Measurements from ENCODE around the gene PKM.

PKM gene

GRCh38 chr15:72155635-72156616 lies 75.1 kb downstream of the PKM start:
- FAIRE-seq: peak; percentile 95
- no peak for TF ChIP-seq TAF1 (IDR thresholded peaks at IDR 0.05; ENCODE audit: low read depth, low read length)
- 0 out of 2 replicates have a peak, but pooled peaks have one; percentile 48 for TF ChIP-seq SPI1 (IDR thresholded peaks at IDR 0.05; ENCODE audit: low read depth, low read length)

DNA sequence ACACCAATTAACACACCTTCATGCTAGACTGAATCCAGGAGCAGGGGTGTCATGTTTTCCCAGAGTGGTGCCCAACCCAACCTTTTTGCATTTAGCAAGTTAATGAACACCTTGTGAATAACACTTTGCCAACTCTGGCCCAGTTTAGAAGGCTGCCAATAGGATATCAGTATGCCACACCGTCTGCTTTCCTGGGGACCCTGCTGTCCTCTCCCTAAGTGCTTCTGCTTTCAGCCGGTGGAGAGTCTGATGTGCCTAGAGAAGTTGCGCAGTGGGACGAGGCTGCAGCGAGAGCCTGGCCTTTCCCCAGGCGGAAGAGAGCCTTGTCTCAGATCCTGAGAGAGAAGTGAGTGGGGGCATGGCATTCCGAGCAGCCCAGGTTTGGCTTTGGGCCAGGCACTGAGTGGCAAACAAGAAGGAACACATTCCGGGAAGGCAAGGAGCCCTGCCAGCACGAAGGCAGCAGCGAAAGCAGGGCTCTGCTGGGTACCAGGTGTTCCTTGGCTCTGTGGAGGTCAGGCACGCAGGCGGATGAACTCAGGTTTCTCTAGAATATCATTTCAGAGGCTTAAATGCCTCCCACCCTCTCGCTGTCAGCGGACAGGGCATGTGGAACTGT lies 75.9 kb downstream of the PKM start:
- peak; percentile 81 for FAIRE-seq

More at GRCh38 chr15:72155635-72156616, 75.1 kb downstream of the PKM start:
- peak; percentile 58 for DNase-seq (ENCODE audit: insufficient read length, low spot score)

DNA sequence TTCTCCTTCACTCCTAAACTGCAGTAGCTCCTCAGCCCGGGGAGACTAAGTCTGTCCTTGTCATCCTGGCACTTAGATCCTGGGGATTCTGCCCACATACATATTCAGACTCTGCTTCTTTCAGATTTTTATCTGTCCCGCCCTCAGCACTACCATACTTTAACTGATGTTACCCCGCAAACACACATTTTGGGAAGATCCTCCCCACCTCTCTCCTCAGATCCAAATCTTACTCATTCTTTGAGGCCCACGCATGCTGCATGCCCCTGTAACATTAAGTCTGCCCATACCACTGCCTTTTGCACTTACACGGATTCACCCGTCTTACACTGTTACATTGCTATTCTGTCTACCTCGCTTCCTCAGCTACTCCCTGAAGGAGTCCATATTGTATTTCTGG lies 76.7 kb downstream of the PKM start:
- no peak for TF ChIP-seq POLR2A (IDR thresholded peaks at IDR 0.05; ENCODE audit: low read depth, low read length)
- TF ChIP-seq TAF1 (IDR thresholded peaks at IDR 0.05; ENCODE audit: low read depth, low read length): no peak
- TF ChIP-seq SPI1 (IDR thresholded peaks at IDR 0.05; ENCODE audit: low read depth, low read length): no peak
- no peak for TF ChIP-seq POU2F2 (IDR thresholded peaks at IDR 0.05; ENCODE audit: low read depth, low read length)
- no peak for TF ChIP-seq POLR2AphosphoS5 (IDR thresholded peaks at IDR 0.05; ENCODE audit: low read depth, low read length)
- TF ChIP-seq PAX5 (IDR thresholded peaks at IDR 0.05; ENCODE audit: insufficient read depth, low read length, severe bottlenecking): no peak
- no peak for DNase-seq (ENCODE audit: insufficient read length, low spot score)

More for the DNA sequence above, 75.9 kb downstream of the PKM start:
- TF ChIP-seq SPI1 (IDR thresholded peaks at IDR 0.05; ENCODE audit: low read depth, low read length): no peak
- no peak for TF ChIP-seq POU2F2 (IDR thresholded peaks at IDR 0.05; ENCODE audit: low read depth, low read length)
- no peak for DNase-seq (ENCODE audit: insufficient read length, low spot score)

DNA sequence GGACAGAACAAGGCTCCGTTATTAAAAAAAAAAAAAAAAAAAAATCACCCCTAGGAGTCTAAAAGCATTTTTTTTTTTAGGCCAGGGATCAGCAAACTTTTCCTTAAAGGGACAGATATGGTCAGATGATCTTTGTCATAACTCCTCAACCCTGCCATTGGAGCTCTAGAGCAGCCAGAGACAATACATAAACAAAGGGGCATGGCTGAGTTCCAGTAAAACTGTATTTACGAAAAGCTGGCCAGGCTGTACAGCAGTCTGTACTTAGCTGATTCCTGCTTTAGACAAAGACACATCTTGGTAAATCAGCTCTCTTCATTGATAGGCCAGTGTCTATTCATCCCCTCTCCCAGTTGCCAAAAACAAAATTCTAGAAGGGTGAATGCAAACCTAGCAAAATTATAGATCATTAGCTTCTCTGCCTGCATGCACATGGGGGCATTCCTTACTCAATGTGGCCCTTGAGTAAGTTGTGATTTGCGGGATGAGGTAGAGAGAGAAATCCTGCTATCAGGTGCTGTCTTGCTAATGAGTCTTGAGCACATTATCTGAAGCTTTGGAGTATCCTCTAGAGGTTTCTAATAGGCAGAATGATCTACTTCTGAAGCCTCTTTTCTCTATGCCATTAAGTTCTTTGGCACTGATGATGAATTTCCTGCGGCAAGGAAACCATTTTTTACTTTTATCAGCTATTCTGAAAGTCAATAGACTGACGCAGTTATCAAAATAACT lies 77.6 kb downstream of the PKM start:
- DNase-seq (ENCODE audit: insufficient read length, low spot score): no peak
- TF ChIP-seq POLR2A (IDR thresholded peaks at IDR 0.05; ENCODE audit: low read depth, low read length) (no peak), POLR2AphosphoS5 (IDR thresholded peaks at IDR 0.05; ENCODE audit: low read depth, low read length) (no peak), PAX5 (IDR thresholded peaks at IDR 0.05; ENCODE audit: insufficient read depth, low read length, severe bottlenecking) (no peak), SPI1 (IDR thresholded peaks at IDR 0.05; ENCODE audit: low read depth, low read length) (no peak), POU2F2 (IDR thresholded peaks at IDR 0.05; ENCODE audit: low read depth, low read length) (no peak), TAF1 (IDR thresholded peaks at IDR 0.05; ENCODE audit: low read depth, low read length) (no peak)
- no peak for FAIRE-seq

More for the DNA sequence above, 76.7 kb downstream of the PKM start:
- no peak for FAIRE-seq
